Measurements from ENCODE around the gene TMEM256.

The TMEM256 gene

GRCh38 chr17:7432296-7432695 is 28.4 kb upstream of the TMEM256 start:
- DNase-seq, result no peak
- H3K4me1 ChIP-seq, result no peaks in the 10 kb centered on the region
- no peaks in the 10 kb centered on the region for H3K27me3 ChIP-seq
- TF ChIP-seq CTCF (IDR thresholded peaks at IDR 0.05; ENCODE audit: low read depth, low read length), result no peak
- H3K4me3 ChIP-seq (ENCODE audit: low read depth, low read length), result no peak overlapping the region
- no peaks in the 10 kb centered on the region for H3K36me3 ChIP-seq
- no peaks in the 10 kb centered on the region for H3K9me3 ChIP-seq

GRCh38 chr17:7431231-7431630 is 27.3 kb upstream of the TMEM256 start:
- Histone ChIP-seq H3K36me3 (no peaks in the 10 kb centered on the region), H3K4me1 (no peaks in the 10 kb centered on the region), H3K27me3 (no peaks in the 10 kb centered on the region), H3K4me3 (ENCODE audit: low read depth, low read length) (no peak overlapping the region), H3K9me3 (no peaks in the 10 kb centered on the region)
- no peak for DNase-seq
- no peak for TF ChIP-seq CTCF (IDR thresholded peaks at IDR 0.05; ENCODE audit: low read depth, low read length)

DNA sequence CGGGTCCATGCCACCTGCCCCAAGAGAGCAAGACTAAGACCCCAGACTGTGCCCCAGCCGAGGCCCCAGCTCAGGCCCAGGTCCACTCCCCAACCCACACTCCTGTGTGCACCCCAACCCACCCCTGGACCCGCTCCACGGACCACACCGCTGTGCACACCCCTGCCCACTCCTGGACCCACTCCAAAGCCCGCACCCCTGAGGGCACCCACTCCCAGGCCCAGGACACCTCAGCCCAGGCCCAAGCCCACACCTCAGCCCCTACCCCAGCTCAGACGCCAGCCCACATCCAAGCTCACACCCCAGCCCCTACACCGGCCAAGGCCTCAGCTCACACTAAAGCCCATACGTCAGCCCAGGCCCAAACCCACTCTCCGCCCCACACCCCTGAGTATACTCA is 25.8 kb upstream of the TMEM256 start:
- Histone ChIP-seq H3K27me3 (no peaks in the 10 kb centered on the region), H3K36me3 (no peaks in the 10 kb centered on the region), H3K9me3 (no peaks in the 10 kb centered on the region), H3K4me1 (no peaks in the 10 kb centered on the region), H3K4me3 (ENCODE audit: low read depth, low read length) (no peak overlapping the region)
- no peak for TF ChIP-seq CTCF (IDR thresholded peaks at IDR 0.05; ENCODE audit: low read depth, low read length)
- no peak for DNase-seq

DNA sequence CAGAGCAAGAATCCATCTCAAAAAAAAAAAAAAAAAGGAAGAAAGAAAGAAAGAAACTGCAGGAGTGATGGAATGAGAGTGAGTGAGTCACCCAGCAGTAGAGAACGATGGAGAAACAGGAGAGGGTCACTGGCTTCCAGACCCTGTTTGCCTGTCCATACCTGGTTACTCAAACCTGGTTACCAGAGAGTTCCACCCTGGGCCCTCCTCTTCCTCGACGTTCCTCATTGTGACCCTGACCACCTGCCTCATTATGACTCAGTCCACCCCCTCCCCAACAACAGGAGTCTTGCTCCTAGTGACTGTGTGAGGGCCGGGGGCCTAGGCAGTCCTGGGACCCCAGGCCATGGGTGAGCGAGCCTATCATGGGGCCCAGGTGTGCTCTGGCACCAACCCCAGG is 24.7 kb upstream of the TMEM256 start, which contains the start of gene SPEM3:
Gene SPEM3, plus strand, starts transcription at position 301 of the 400 bp plus-strand sequence. Its CDS starts 46 bp downstream, at position 347.
- TF ChIP-seq CTCF (IDR thresholded peaks at IDR 0.05; ENCODE audit: low read depth, low read length), result no peak
- no peaks in the 10 kb centered on the region for H3K36me3 ChIP-seq

DNA sequence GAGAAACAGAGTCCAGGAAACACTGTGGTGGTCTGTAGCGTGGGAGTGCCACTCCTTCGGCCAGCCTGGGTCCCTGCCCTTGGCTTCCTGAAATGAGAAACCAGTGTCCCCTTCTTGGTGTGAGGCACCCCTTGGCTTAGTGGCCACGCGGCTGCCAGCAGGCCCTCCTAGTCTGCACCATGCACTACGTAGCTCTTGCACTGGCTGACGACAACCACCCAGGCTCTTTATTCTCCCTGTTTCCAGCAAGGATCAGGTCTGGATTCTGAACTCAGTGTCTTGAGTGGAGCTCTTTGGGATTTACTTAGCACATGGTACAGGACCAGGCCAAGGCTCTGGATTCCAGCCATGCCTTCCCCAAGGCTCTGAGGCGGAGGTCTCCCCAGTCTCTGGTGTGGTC is 23.7 kb upstream of the TMEM256 start:
- Histone ChIP-seq H3K4me3 (ENCODE audit: low read depth, low read length) (no peak overlapping the region), H3K27me3 (no peaks in the 10 kb centered on the region), H3K36me3 (no peaks in the 10 kb centered on the region), H3K9me3 (no peaks in the 10 kb centered on the region), H3K4me1 (no peaks in the 10 kb centered on the region)
- no peak for DNase-seq
- TF ChIP-seq CTCF (IDR thresholded peaks at IDR 0.05; ENCODE audit: low read depth, low read length), result no peak

More for the DNA sequence above, 24.7 kb upstream of the TMEM256 start, which contains the start of gene SPEM3:
- H3K4me3 ChIP-seq (ENCODE audit: low read depth, low read length), result no peak within 1 kb of the TSS
- no peaks in the 10 kb centered on the region for H3K4me1 ChIP-seq
- H3K27me3 ChIP-seq, result no peaks in the 10 kb centered on the region
- H3K9me3 ChIP-seq, result no peaks in the 10 kb centered on the region
- DNase-seq, result no peak

- Histone ChIP-seq H3K36me3 (no peaks in the 10 kb centered on the region), H3K4me3 (ENCODE audit: low read depth, low read length) (no peak overlapping the region), H3K27me3 (no peaks in the 10 kb centered on the region), H3K4me1 (no peaks in the 10 kb centered on the region), H3K9me3 (no peaks in the 10 kb centered on the region)
- no peak for TF ChIP-seq CTCF (IDR thresholded peaks at IDR 0.05; ENCODE audit: low read depth, low read length)
- no peak for DNase-seq
Observed at GRCh38 chr17:7426896-7427489, 23.1 kb upstream of the TMEM256 start.
